ENCODE measurements around the gene CDKN1B. TPM values are rescaled to one million over a fixed set of nuclear protein-coding genes. Genes with fewer than 3 reads are reported as not detected.

Gene CDKN1B
- total and polyA plus RNA-seq, 2 of the 13 experiments (the other 11 are each of a cell fraction or from before 2014, with no cell fraction given): 20.1 to 37.2 TPM

- peak; percentile 39; the same call in 1 of the 2 replicates for TF ChIP-seq SAP130 (CRISPR knock-in tag; IDR thresholded peaks at IDR 0.05; ENCODE audit: low read depth)
- TF ChIP-seq ZNF549 (CRISPR knock-in tag; IDR thresholded peaks at IDR 0.05): no peak
- TF ChIP-seq SP140L (CRISPR knock-in tag; IDR thresholded peaks at IDR 0.05; ENCODE audit: borderline replicate concordance): no peak
- TF ChIP-seq ZNF605 (CRISPR knock-in tag; IDR thresholded peaks at IDR 0.05): 0 out of 2 replicates have a peak, but pooled peaks have one; percentile 31
- TF ChIP-seq MIXL1 (CRISPR knock-in tag; IDR thresholded peaks at IDR 0.05): 0 out of 2 replicates have a peak, but pooled peaks have one; percentile 13
- TF ChIP-seq ATF3 (CRISPR knock-in tag; IDR thresholded peaks at IDR 0.05): no peak
- TF ChIP-seq HNF1B (CRISPR knock-in tag; IDR thresholded peaks at IDR 0.05): no peak
- TF ChIP-seq ZNF354B (CRISPR knock-in tag; IDR thresholded peaks at IDR 0.05): no peak
- TF ChIP-seq ZNF737 (CRISPR knock-in tag; IDR thresholded peaks at IDR 0.05; ENCODE audit: borderline replicate concordance): no peak
- no peak for TF ChIP-seq KLF15 (CRISPR knock-in tag; IDR thresholded peaks at IDR 0.05; ENCODE audit: borderline replicate concordance)
- TF ChIP-seq TMF1 (CRISPR knock-in tag; IDR thresholded peaks at IDR 0.05; ENCODE audit: low read depth): no peak
- TF ChIP-seq KAT2B (IDR thresholded peaks at IDR 0.05; ENCODE audit: borderline replicate concordance, low read depth, low read length): no peak
- peak; percentile 33; the same call in 1 of the 2 replicates for TF ChIP-seq GATAD2A (CRISPR knock-in tag; IDR thresholded peaks at IDR 0.05)
- no peak for TF ChIP-seq NFE2L1 (CRISPR knock-in tag; IDR thresholded peaks at IDR 0.05; ENCODE audit: borderline replicate concordance)
- TF ChIP-seq TARDBP (CRISPR knock-in tag; IDR thresholded peaks at IDR 0.05): no peak
- no peak for TF ChIP-seq THYN1 (CRISPR knock-in tag; IDR thresholded peaks at IDR 0.05; ENCODE audit: borderline replicate concordance, low read depth)
- TF ChIP-seq ZNF720 (CRISPR knock-in tag; IDR thresholded peaks at IDR 0.05): no peak
- TF ChIP-seq HIC2 (CRISPR knock-in tag; IDR thresholded peaks at IDR 0.05; ENCODE audit: low read depth): no peak
- TF ChIP-seq ISX (CRISPR knock-in tag; conservative IDR thresholded peaks at IDR 0.05): no peak
- no peak for TF ChIP-seq TGIF2 (CRISPR knock-in tag; IDR thresholded peaks at IDR 0.05)
- TF ChIP-seq TBX3 (IDR thresholded peaks at IDR 0.05; ENCODE audit: borderline replicate concordance): no peak
- no peak for TF ChIP-seq SOX6 (IDR thresholded peaks at IDR 0.05)
- TF ChIP-seq SOX6 (CRISPR knock-in tag; IDR thresholded peaks at IDR 0.05): peak; percentile 19; the same call in 1 of the 2 replicates
- TF ChIP-seq SATB2 (CRISPR knock-in tag; IDR thresholded peaks at IDR 0.05): no peak
- no peak for TF ChIP-seq PCBP1 (IDR thresholded peaks at IDR 0.05; ENCODE audit: borderline replicate concordance, low read depth, low read length)
- TF ChIP-seq ISL2 (CRISPR knock-in tag; IDR thresholded peaks at IDR 0.05): no peak
- TF ChIP-seq ZNF430 (CRISPR knock-in tag; IDR thresholded peaks at IDR 0.05): 0 out of 2 replicates have a peak, but pooled peaks have one; percentile 13
These were observed 2.7 kb upstream of the CDKN1B start (continued) for GRCh38 chr12:12714276-12715021.
